ENCODE data around the gene CACTIN.

DNA sequence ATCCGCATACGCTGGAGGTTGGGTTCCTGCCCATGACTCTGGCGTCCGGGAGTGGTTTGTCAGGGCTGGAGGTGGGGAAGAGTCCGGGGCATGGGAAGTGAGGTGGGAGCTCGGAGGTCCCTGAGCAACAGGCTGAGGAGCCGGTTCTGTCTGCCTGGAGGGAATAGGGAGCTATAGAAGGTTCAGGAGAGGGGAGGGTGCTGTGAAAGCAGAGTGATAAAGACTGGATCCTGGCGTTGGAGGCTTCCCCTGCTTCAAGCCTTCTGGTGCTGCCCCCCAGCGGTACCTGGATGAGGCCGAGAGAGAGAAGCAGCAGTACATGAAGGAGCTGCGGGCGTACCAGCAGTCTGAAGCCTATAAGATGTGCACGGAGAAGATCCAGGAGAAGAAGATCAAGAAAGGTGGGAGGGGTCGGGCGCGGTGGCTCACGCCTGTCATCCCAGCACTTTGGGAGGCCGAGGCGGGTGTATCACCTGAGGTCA lies 51.3 kb downstream of the CACTIN start:
- TF ChIP-seq CTCF (conservative IDR thresholded peaks at IDR 0.05) (0 out of 2 replicates have a peak, but pooled peaks have one; percentile 29), EZH2 (IDR thresholded peaks at IDR 0.05; ENCODE audit: low read depth) (no peak)
